Measurements from ENCODE around the gene TNFRSF18. TPM values are rescaled to one million over a fixed set of nuclear protein-coding genes. Genes with fewer than 3 reads are reported as not detected.

Gene TNFRSF18
- total RNA-seq, 1 experiment from 2014 or later: 0.83 TPM

DNA sequence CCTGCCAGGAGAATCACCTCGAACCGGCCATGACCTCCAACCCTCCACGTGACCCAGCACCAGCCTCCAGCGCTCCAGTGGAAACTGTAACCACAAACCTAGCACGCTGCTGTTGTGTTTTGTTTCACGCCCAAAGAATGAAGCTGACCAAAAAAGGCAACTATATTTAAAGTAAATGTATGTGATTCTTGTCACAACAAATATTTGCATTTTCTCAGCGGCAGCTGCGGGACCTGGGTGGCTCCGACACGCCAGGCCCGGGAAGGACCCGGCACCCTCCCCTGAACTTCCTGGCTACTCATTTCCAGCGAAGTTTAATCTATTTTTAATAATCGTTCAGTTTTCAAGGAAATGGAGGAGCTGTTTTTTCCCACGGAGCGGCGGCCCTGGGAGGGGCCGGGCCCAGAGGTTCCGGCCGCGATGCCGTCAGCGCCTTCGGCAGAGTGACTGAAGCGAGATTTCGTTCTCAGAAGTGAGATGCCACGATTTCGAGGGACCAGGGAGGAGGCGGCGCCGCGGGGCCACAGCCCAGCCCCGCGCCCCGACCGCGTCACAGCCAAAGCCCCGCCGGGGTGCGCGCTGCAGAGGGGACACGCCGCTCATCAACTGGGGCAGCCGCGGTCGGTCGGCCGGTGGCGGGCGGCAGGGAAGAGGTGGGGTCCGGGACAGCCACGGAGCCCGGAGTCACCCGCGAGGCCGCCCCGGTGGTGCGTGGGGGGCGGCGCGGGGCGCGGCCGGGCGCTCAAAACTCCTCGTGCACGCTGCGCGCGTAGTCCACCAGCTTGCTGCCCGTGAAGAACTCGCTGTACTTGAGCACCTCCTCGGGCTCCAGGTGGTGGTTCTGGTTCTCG, 10.6 kb upstream of the TNFRSF18 start (continued):
- TF ChIP-seq, protein P1, sequence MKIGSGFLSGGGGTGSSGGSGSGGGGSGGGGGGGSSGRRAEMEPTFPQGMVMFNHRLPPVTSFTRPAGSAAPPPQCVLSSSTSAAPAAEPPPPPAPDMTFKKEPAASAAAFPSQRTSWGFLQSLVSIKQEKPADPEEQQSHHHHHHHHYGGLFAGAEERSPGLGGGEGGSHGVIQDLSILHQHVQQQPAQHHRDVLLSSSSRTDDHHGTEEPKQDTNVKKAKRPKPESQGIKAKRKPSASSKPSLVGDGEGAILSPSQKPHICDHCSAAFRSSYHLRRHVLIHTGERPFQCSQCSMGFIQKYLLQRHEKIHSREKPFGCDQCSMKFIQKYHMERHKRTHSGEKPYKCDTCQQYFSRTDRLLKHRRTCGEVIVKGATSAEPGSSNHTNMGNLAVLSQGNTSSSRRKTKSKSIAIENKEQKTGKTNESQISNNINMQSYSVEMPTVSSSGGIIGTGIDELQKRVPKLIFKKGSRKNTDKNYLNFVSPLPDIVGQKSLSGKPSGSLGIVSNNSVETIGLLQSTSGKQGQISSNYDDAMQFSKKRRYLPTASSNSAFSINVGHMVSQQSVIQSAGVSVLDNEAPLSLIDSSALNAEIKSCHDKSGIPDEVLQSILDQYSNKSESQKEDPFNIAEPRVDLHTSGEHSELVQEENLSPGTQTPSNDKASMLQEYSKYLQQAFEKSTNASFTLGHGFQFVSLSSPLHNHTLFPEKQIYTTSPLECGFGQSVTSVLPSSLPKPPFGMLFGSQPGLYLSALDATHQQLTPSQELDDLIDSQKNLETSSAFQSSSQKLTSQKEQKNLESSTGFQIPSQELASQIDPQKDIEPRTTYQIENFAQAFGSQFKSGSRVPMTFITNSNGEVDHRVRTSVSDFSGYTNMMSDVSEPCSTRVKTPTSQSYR (CRISPR knock-in tag; IDR thresholded peaks at IDR 0.05): no peak
- TF ChIP-seq TEAD4 (CRISPR knock-in tag; IDR thresholded peaks at IDR 0.05) (no peak), CREM (CRISPR knock-in tag; IDR thresholded peaks at IDR 0.05) (no peak)
- TF ChIP-seq, protein P2, sequence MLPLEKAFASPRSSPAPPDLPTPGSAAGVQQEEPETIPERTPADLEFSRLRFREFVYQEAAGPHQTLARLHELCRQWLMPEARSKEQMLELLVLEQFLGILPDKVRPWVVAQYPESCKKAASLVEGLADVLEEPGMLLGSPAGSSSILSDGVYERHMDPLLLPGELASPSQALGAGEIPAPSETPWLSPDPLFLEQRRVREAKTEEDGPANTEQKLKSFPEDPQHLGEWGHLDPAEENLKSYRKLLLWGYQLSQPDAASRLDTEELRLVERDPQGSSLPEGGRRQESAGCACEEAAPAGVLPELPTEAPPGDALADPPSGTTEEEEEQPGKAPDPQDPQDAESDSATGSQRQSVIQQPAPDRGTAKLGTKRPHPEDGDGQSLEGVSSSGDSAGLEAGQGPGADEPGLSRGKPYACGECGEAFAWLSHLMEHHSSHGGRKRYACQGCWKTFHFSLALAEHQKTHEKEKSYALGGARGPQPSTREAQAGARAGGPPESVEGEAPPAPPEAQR (CRISPR knock-in tag; IDR thresholded peaks at IDR 0.05): no peak

DNA sequence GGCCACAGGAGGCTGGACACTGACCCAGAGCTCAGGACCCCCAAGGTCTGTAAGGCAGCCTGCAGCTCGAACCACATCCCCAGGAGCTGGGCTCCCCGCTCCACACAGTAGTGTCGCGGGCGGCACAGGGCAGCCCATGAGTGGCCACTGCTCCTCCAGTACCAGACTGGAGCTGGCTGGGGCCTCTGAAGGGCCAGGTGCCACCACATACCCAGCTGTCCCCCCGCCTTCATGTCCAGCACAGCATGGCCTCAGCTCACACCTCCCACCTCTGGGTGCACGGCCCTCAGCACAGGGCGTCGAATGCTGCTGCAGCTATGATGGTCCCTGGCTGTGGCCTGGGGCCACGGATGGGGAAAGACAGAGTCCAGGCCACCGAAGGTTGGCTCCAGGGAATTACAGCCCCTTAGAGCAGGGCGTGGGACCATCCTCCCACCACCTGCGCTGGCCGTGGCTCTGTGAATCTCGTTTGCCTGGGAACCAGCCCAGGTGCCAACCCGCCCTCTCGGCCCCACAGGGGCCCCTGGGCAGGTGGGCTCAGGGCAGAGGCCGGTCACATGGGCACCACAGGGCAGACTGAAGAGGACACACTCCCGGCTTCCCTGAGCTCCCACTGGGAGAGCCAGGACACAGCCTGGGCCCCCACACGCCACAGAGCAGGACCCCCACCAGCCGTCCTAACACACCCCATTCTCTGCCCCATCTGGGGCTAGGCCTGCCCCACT, 9.7 kb upstream of the TNFRSF18 start:
- Mint-ChIP-seq H3K27ac (no peak overlapping the region), H3K27me3 (ENCODE audit: low read depth) (no peaks in the 10 kb centered on the region), H3K9me3 (no peaks in the 10 kb centered on the region), H3K4me3 (no peak overlapping the region), H3K36me3 (no peaks in the 10 kb centered on the region; the same call in 1 of the 2 replicates), H3K4me1 (no peaks in the 10 kb centered on the region)
- no peak for TF ChIP-seq ZNF138 (CRISPR knock-in tag; conservative IDR thresholded peaks at IDR 0.05)
- TF ChIP-seq, protein P3, sequence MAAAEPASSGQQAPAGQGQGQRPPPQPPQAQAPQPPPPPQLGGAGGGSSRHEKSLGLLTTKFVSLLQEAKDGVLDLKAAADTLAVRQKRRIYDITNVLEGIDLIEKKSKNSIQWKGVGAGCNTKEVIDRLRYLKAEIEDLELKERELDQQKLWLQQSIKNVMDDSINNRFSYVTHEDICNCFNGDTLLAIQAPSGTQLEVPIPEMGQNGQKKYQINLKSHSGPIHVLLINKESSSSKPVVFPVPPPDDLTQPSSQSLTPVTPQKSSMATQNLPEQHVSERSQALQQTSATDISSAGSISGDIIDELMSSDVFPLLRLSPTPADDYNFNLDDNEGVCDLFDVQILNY (CRISPR knock-in tag; IDR thresholded peaks at IDR 0.05): no peak
- TF ChIP-seq ESRRA (CRISPR knock-in tag; IDR thresholded peaks at IDR 0.05; ENCODE audit: borderline replicate concordance): no peak
- no peak for TF ChIP-seq ZNF416 (CRISPR knock-in tag; IDR thresholded peaks at IDR 0.05)
- TF ChIP-seq ZNF423 (CRISPR knock-in tag; IDR thresholded peaks at IDR 0.05): no peak
- no peak for TF ChIP-seq TP53 (CRISPR knock-in tag; IDR thresholded peaks at IDR 0.05)
- TF ChIP-seq ZNF121 (CRISPR knock-in tag; IDR thresholded peaks at IDR 0.05): no peak
- TF ChIP-seq SMAD3 (CRISPR knock-in tag; IDR thresholded peaks at IDR 0.05; ENCODE audit: borderline replicate concordance): no peak
- no peak for TF ChIP-seq NFATC4 (CRISPR knock-in tag; IDR thresholded peaks at IDR 0.05)
- no peak for TF ChIP-seq CREB1 (CRISPR knock-in tag; IDR thresholded peaks at IDR 0.05)
- TF ChIP-seq KAT7 (CRISPR knock-in tag; IDR thresholded peaks at IDR 0.05; ENCODE audit: borderline replicate concordance): no peak
- TF ChIP-seq ELF4 (CRISPR knock-in tag; IDR thresholded peaks at IDR 0.05; ENCODE audit: low read depth): no peak
- TF ChIP-seq, protein P4, sequence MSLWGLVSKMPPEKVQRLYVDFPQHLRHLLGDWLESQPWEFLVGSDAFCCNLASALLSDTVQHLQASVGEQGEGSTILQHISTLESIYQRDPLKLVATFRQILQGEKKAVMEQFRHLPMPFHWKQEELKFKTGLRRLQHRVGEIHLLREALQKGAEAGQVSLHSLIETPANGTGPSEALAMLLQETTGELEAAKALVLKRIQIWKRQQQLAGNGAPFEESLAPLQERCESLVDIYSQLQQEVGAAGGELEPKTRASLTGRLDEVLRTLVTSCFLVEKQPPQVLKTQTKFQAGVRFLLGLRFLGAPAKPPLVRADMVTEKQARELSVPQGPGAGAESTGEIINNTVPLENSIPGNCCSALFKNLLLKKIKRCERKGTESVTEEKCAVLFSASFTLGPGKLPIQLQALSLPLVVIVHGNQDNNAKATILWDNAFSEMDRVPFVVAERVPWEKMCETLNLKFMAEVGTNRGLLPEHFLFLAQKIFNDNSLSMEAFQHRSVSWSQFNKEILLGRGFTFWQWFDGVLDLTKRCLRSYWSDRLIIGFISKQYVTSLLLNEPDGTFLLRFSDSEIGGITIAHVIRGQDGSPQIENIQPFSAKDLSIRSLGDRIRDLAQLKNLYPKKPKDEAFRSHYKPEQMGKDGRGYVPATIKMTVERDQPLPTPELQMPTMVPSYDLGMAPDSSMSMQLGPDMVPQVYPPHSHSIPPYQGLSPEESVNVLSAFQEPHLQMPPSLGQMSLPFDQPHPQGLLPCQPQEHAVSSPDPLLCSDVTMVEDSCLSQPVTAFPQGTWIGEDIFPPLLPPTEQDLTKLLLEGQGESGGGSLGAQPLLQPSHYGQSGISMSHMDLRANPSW (CRISPR knock-in tag; conservative IDR thresholded peaks at IDR 0.05; ENCODE audit: low read depth): no peak
- TF ChIP-seq, protein P2 (CRISPR knock-in tag; IDR thresholded peaks at IDR 0.05): no peak
- no peak for TF ChIP-seq FOXK1 (CRISPR knock-in tag; IDR thresholded peaks at IDR 0.05)
- TF ChIP-seq, protein P5, sequence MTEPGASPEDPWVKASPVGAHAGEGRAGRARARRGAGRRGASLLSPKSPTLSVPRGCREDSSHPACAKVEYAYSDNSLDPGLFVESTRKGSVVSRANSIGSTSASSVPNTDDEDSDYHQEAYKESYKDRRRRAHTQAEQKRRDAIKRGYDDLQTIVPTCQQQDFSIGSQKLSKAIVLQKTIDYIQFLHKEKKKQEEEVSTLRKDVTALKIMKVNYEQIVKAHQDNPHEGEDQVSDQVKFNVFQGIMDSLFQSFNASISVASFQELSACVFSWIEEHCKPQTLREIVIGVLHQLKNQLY (CRISPR knock-in tag; IDR thresholded peaks at IDR 0.05): no peak
- no peak for TF ChIP-seq MYBL2 (CRISPR knock-in tag; IDR thresholded peaks at IDR 0.05)
- DNase-seq (ENCODE audit: low spot score) (no peak), ATAC-seq (no peak)
- ChIA-PET CTCF (no interaction called here), POLR2A (interaction anchor here (1.2 kb wide), 1 partner anchor 21 kb away, joined by 4 read pairs; no protein-coding TSS in a partner anchor)
